NT2/D1 (cell line): ENCODE measurements around the gene KCNA3.

Source experiments
- SUZ12 ChIP-seq: IDR thresholded peaks from 2 replicates; pipeline ENCODE4 v1.6.1; 2011; ENCODE audit not compliant: insufficient read length, insufficient read depth; ENCODE audit errors: extremely low read depth
- YY1 ChIP-seq: IDR thresholded peaks from 2 replicates; pipeline ENCODE4 v1.6.1; 2011; ENCODE audit not compliant: insufficient read length, insufficient read depth

- TF ChIP-seq YY1: no peak
- TF ChIP-seq SUZ12: no peak
These were observed 42.4 kb upstream of the KCNA3 start for GRCh38 chr1:110717179-110717578.
